GM19468 (cell line): Measurements from ENCODE around the gene CLEC7A.

Experiments
- ATAC-seq: cut with Tn5 transposase; IDR thresholded peaks from one replicate; pipeline ENCODE4 v1.9.1; 2021; ENCODE audit warnings: mild to moderate bottlenecking, moderate library complexity, moderate number of reproducible peaks; ENCODE audit not compliant: unreplicated experiment; ENCODE audit errors: extremely low read depth

The CLEC7A gene

GRCh38 chr12:10097521-10097920, 32.5 kb downstream of the CLEC7A start:
- ATAC-seq = no peak

GRCh38 chr12:10095971-10096370, 34.0 kb downstream of the CLEC7A start:
- no peak for ATAC-seq

GRCh38 chr12:10094646-10095395, 35.2 kb downstream of the CLEC7A start:
- ATAC-seq = no peak

- ATAC-seq = no peak
Observed at GRCh38 chr12:10088955-10089900, 40.8 kb downstream of the CLEC7A start.

- no peak for ATAC-seq
Observed at GRCh38 chr12:10088031-10088430, 42.0 kb downstream of the CLEC7A start.

GRCh38 chr12:10086387-10086786, 43.6 kb downstream of the CLEC7A start:
- ATAC-seq = no peak

GRCh38 chr12:10084733-10085132, 45.3 kb downstream of the CLEC7A start:
- ATAC-seq = no peak

- no peak for ATAC-seq
Observed at GRCh38 chr12:10082117-10082874, 47.7 kb downstream of the CLEC7A start.

- ATAC-seq = no peak
Observed at GRCh38 chr12:10075451-10075850, 54.5 kb downstream of the CLEC7A start.

- ATAC-seq = no peak
Observed at GRCh38 chr12:10073261-10073660, 56.7 kb downstream of the CLEC7A start.

GRCh38 chr12:10072131-10072530, 57.9 kb downstream of the CLEC7A start:
- no peak for ATAC-seq

- ATAC-seq = no peak
Observed at GRCh38 chr12:10070380-10070779, 59.6 kb downstream of the CLEC7A start.

- no peak for ATAC-seq
Observed at GRCh38 chr12:10069976-10070375, 60.0 kb downstream of the CLEC7A start.

- no peak for ATAC-seq
Observed at GRCh38 chr12:10069099-10069498, 60.9 kb downstream of the CLEC7A start.

- ATAC-seq = no peak
Observed at GRCh38 chr12:10068644-10069043, 61.4 kb downstream of the CLEC7A start.

- ATAC-seq = no peak
Observed at GRCh38 chr12:10067942-10068341, 62.1 kb downstream of the CLEC7A start.

- no peak for ATAC-seq
Observed at GRCh38 chr12:10067264-10067663, 62.7 kb downstream of the CLEC7A start.
